ENCODE data around the gene OR10V1.

DNA sequence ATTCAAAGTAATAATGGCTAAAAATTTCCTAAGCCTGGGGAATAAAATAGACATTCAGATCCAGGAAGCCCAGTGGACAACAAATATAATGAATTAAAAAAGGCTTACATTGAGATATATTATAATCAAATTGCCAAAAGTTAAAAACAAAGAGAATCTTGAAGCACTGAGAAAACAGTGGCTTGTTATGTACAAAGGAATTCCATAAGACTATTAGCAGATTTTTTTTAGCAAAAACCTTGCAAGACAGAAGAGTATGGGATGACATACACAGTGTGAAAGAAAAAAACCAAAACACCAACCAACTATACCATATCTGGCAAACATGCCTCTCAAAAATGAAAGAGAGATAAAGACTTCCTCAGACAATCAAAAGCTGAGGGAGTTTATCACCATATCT lies 20.7 kb downstream of the OR10V1 start:
- TF ChIP-seq, protein P1, sequence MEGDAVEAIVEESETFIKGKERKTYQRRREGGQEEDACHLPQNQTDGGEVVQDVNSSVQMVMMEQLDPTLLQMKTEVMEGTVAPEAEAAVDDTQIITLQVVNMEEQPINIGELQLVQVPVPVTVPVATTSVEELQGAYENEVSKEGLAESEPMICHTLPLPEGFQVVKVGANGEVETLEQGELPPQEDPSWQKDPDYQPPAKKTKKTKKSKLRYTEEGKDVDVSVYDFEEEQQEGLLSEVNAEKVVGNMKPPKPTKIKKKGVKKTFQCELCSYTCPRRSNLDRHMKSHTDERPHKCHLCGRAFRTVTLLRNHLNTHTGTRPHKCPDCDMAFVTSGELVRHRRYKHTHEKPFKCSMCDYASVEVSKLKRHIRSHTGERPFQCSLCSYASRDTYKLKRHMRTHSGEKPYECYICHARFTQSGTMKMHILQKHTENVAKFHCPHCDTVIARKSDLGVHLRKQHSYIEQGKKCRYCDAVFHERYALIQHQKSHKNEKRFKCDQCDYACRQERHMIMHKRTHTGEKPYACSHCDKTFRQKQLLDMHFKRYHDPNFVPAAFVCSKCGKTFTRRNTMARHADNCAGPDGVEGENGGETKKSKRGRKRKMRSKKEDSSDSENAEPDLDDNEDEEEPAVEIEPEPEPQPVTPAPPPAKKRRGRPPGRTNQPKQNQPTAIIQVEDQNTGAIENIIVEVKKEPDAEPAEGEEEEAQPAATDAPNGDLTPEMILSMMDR (IDR thresholded peaks at IDR 0.05; ENCODE audit: low read length) = no peak
- TF ChIP-seq EZH2phosphoT487 (IDR thresholded peaks at IDR 0.05; ENCODE audit: low read length) (no peak), EZH2 (optimal IDR thresholded peaks at IDR 0.05; ENCODE audit: low read depth, low read length) (no peak)
